ENCODE data around the gene DDX59. TPM values are rescaled to one million over a fixed set of nuclear protein-coding genes. Genes with fewer than 3 reads are reported as not detected.

DDX59 gene
- total RNA-seq, 2 experiments from 2014 or later: 22.5 to 23.8 TPM

DNA sequence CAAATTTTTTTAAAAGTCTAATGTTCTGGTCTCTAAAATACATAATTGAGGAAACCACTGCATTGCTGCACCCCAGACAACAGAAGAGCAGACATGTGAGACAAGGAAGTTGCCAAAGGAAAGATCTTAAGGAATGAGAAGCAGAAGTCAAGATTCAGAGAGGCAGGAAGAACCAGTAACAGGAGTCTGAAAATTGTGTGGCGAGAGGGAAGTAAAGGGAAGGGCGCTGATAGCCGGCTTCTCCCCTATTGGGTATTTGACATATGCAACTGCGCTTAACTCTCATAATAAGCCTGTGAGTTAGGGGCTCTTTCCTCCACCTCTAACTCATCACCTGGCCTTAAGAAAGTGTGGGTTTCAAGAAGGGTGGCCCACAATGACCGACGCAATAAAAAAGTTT, 27.2 kb downstream of the DDX59 start:
- Mint-ChIP-seq H3K4me1 (ENCODE audit: low read depth) (peaks cover 4% of the 10 kb centered on the region), H3K27ac (no peak overlapping the region), H3K36me3 (ENCODE audit: low read depth) (peaks cover 12% of the 10 kb centered on the region), H3K9me3 (no peaks in the 10 kb centered on the region), H3K27me3 (no peaks in the 10 kb centered on the region), H3K4me3 (no peak overlapping the region)
- ATAC-seq (no peak), DNase-seq (no peak)
- ChIA-PET CTCF (no interaction called here), POLR2A (no interaction called here)
- intact Hi-C loops (cut with micrococcal nuclease): no loop called here
- TF ChIP-seq, protein P1, sequence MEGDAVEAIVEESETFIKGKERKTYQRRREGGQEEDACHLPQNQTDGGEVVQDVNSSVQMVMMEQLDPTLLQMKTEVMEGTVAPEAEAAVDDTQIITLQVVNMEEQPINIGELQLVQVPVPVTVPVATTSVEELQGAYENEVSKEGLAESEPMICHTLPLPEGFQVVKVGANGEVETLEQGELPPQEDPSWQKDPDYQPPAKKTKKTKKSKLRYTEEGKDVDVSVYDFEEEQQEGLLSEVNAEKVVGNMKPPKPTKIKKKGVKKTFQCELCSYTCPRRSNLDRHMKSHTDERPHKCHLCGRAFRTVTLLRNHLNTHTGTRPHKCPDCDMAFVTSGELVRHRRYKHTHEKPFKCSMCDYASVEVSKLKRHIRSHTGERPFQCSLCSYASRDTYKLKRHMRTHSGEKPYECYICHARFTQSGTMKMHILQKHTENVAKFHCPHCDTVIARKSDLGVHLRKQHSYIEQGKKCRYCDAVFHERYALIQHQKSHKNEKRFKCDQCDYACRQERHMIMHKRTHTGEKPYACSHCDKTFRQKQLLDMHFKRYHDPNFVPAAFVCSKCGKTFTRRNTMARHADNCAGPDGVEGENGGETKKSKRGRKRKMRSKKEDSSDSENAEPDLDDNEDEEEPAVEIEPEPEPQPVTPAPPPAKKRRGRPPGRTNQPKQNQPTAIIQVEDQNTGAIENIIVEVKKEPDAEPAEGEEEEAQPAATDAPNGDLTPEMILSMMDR (IDR thresholded peaks at IDR 0.05): no peak

DNA sequence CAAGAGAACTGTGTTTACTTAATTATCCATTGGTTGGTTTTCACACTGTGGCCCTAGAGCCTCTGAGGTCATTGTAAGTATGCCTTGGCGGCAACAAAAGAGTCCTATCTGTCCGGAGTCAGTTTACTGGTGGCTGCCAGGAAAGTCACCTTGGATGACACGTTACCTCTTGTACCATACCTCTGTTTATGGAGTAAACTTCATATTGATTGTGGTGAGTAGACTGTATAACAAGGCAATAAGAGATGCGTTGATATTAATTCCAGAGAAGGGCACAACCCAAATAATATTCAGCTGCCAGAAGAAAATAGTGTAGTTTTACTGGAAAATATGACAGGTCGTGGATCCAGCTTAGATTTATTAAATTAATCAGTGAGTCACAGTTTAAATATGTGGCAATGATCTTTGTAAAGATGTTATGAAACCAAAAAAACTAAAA, 28.7 kb downstream of the DDX59 start:
- Mint-ChIP-seq H3K4me3 (no peak overlapping the region), H3K27me3 (no peaks in the 10 kb centered on the region), H3K9me3 (no peaks in the 10 kb centered on the region), H3K36me3 (ENCODE audit: low read depth) (peaks cover 3% of the 10 kb centered on the region), H3K27ac (no peak overlapping the region), H3K4me1 (ENCODE audit: low read depth) (peaks cover 4% of the 10 kb centered on the region)
- no peak for DNase-seq
- ChIA-PET CTCF (interaction anchor here (1.1 kb wide), 1 partner anchor 10 kb away, joined by 3 read pairs; no protein-coding TSS in a partner anchor), POLR2A (no interaction called here)
- intact Hi-C loops (cut with micrococcal nuclease): no loop called here
- TF ChIP-seq, protein P1 (IDR thresholded peaks at IDR 0.05): no peak
- ATAC-seq: no peak

DNA sequence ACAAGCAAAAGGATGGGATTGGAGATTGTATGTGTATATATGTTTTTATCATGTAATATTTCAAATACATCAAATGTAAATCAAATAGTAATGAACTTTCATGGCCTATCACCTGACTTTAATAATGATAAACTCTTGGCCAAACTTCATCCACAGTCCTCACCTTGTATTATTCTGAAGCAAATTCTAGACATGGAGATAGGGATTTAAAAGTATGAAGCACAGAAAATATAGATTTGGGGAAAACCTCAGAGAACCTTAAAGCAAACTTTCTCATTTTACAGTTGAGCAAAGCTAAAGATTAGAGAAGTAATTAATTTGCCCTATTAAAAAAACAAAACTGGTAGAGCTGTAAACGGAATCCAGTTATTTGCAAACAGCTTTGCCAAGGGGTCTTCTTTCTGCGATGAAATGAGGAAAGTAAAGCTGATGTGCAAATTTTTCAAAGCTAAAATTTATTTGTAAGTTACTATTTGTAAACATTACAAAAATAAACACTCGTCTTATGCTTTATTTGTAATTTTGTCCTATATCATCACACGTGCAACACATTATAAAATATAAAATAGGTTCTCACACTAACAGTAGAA, 29.2 kb downstream of the DDX59 start:
- Mint-ChIP-seq H3K4me1 (ENCODE audit: low read depth) (peaks cover 4% of the 10 kb centered on the region), H3K27ac (no peak overlapping the region), H3K27me3 (no peaks in the 10 kb centered on the region), H3K4me3 (no peak overlapping the region), H3K36me3 (ENCODE audit: low read depth) (peaks cover 3% of the 10 kb centered on the region), H3K9me3 (no peaks in the 10 kb centered on the region)
- ChIA-PET POLR2A (no interaction called here), CTCF (no interaction called here)
- intact Hi-C loops (cut with micrococcal nuclease): no loop called here
- DNase-seq: no peak
- TF ChIP-seq, protein P1 (IDR thresholded peaks at IDR 0.05): no peak
- no peak for ATAC-seq

DNA sequence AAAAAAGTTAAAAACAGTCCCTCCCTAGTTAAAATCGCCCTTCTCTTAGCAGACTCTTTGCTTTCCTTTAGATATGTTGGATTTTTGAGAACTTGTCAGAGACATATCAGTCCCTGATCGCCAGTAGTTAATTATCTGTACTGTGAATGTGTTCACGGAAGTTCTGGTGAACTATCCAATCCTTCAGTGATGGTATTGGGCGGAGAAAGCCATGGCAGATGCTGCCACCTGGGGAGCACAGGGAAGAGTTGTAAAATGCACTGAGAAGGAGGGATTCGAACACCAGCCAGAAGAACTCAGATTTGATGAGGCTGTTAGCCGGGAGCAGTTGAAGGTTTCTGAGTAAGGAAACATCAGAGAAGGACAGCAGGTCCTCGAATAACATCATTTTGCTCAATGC, 31.6 kb downstream of the DDX59 start:
- POLR2A ChIA-PET: interaction anchor here (1.3 kb wide), 1 partner anchor 31 kb away, joined by 3 read pairs; no protein-coding TSS in a partner anchor
- Mint-ChIP-seq H3K27ac (no peak overlapping the region), H3K36me3 (ENCODE audit: low read depth) (no peaks in the 10 kb centered on the region), H3K27me3 (no peaks in the 10 kb centered on the region), H3K4me3 (no peak overlapping the region), H3K9me3 (no peaks in the 10 kb centered on the region), H3K4me1 (ENCODE audit: low read depth) (peaks cover 4% of the 10 kb centered on the region)
- CTCF ChIA-PET: no interaction called here
- intact Hi-C loops (cut with micrococcal nuclease): no loop called here
- ATAC-seq (no peak), DNase-seq (no peak)
- TF ChIP-seq, protein P1 (IDR thresholded peaks at IDR 0.05): no peak

DNA sequence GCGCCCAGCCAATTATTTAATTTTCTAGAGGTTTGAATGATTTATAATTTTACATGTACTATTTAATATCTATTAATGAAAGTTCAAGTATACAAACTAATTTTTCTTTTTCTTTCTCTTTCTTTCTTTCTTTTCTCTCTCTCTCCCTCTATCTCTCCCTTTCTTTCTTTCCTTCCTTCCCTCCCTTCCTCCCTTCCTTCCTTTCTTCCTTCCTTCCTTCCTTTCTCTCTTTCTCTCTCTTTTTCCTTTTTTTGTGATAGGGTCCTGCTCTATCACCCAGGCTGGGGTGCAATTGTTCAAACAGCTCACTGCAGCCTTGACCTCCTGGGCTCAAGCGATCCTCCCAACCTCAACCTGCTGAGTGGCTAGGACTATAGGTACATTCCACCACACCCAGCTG, 33.0 kb downstream of the DDX59 start:
- H3K27ac Mint-ChIP-seq: no peak overlapping the region
- TF ChIP-seq, protein P1 (IDR thresholded peaks at IDR 0.05): no peak
- POLR2A ChIA-PET: no interaction called here
- H3K4me1 Mint-ChIP-seq (ENCODE audit: low read depth): peaks cover 4% of the 10 kb centered on the region
- ATAC-seq (no peak), DNase-seq (no peak)
- no peaks in the 10 kb centered on the region for H3K27me3 Mint-ChIP-seq
- H3K9me3 Mint-ChIP-seq: no peaks in the 10 kb centered on the region
- intact Hi-C loops (cut with micrococcal nuclease): no loop called here
- CTCF ChIA-PET: no interaction called here
- H3K36me3 Mint-ChIP-seq (ENCODE audit: low read depth): no peaks in the 10 kb centered on the region
- H3K4me3 Mint-ChIP-seq: no peak overlapping the region

All from activated CD8-positive, alpha-beta T cell treated with anti-CD3 and anti-CD28 coated beads for 36 hours (primary cell).